MM.1S (cell line): Measurements from ENCODE around the gene GNB1.

Experiments used
- DNase-seq: peaks from one replicate; pipeline ENCODE4 v3.0.0-alpha.2; 2015
- H2AFZ ChIP-seq: fragments of 300-600 bp; sonication (generic); 2 replicates; pipeline ENCODE4 v1.6.0; 2016; ENCODE audit warnings: antibody characterized with exemption, low read length
- H3F3A ChIP-seq: fragments of 300-600 bp; sonication (generic); 2 replicates; pipeline ENCODE4 v1.6.1; 2016; ENCODE audit warnings: mild to moderate bottlenecking, antibody characterized with exemption, low read length, moderate library complexity, mixed read lengths; ENCODE audit not compliant: insufficient read depth
- H3K27ac ChIP-seq: fragments of 300-600 bp; sonication (generic); 2 replicates; pipeline ENCODE4 v1.5.1; 2016; ENCODE audit warnings: mild to moderate bottlenecking, low read length
- H3K27me3 ChIP-seq: fragments of 300-600 bp; sonication (generic); replicated peaks from 2 replicates; pipeline ENCODE4 v1.6.0; 2016; ENCODE audit warnings: low read length; ENCODE audit not compliant: insufficient read depth
- H3K36me3 ChIP-seq: fragments of 300-600 bp; sonication (generic); replicated peaks from 2 replicates; pipeline ENCODE4 v1.6.1; 2016; ENCODE audit warnings: mild to moderate bottlenecking, low read length, mixed read lengths; ENCODE audit not compliant: insufficient read depth
- H3K4me1 ChIP-seq: fragments of 300-600 bp; sonication (generic); 2 replicates; pipeline ENCODE4 v1.6.1; 2016; ENCODE audit warnings: low read length, mixed read lengths
- H3K4me2 ChIP-seq: fragments of 300-600 bp; sonication (generic); 2 replicates; pipeline ENCODE4 v1.6.0; 2016; ENCODE audit warnings: low read depth, low read length
- H3K4me3 ChIP-seq: fragments of 300-600 bp; sonication (generic); 2 replicates; pipeline ENCODE4 v1.5.1; 2016; ENCODE audit warnings: low read length, mixed read lengths
- H3K79me2 ChIP-seq: fragments of 300-600 bp; sonication (generic); 2 replicates; pipeline ENCODE4 v1.6.1; 2016; ENCODE audit warnings: mixed run types, low read length, mixed read lengths
- H3K9ac ChIP-seq: fragments of 300-600 bp; sonication (generic); 2 replicates; pipeline ENCODE4 v1.6.1; 2016; ENCODE audit warnings: low read length, mixed read lengths
- H3K9me2 ChIP-seq: fragments of 300-600 bp; sonication (generic); replicated peaks from 2 replicates; pipeline ENCODE4 v1.6.1; 2016; ENCODE audit warnings: mild to moderate bottlenecking, low read length, mixed read lengths; ENCODE audit not compliant: insufficient read depth
- H3K9me3 ChIP-seq: fragments of 300-600 bp; sonication (generic); replicated peaks from 2 replicates; pipeline ENCODE4 v1.6.1; 2016; ENCODE audit warnings: mild to moderate bottlenecking, low read length, mixed read lengths; ENCODE audit not compliant: insufficient read depth
- H4K20me1 ChIP-seq: fragments of 300-600 bp; sonication (generic); 2 replicates; pipeline ENCODE4 v1.6.1; 2016; ENCODE audit warnings: mild to moderate bottlenecking, low read length, moderate library complexity, mixed read lengths; ENCODE audit not compliant: insufficient read depth
- CTCF ChIP-seq: fragments of 300-600 bp; sonication (generic); IDR thresholded peaks from 2 replicates; pipeline ENCODE4 v1.5.1; 2016; ENCODE audit warnings: antibody characterized with exemption, low read length, mixed read lengths
- EZH2 ChIP-seq: fragments of 300-600 bp; sonication (generic); optimal IDR thresholded peaks from 2 replicates; pipeline ENCODE3; 2017; ENCODE audit warnings: low read depth, mild to moderate bottlenecking, antibody characterized with exemption, low read length, mixed read lengths
- EZH2phosphoT487 ChIP-seq: fragments of 300-600 bp; sonication (generic); IDR thresholded peaks from 2 replicates; pipeline ENCODE4 v1.6.1; 2018; ENCODE audit warnings: antibody characterized with exemption, low read length

The GNB1 gene

GRCh38 chr1:1841575-1841995 lies 49.3 kb downstream of the GNB1 start:
- Histone ChIP-seq H3F3A (peaks cover 30% of the 10 kb centered on the region), H2AFZ (no peak overlapping the region), H3K9ac (peak overlapping the region; percentile 2; the same call in 1 of the 2 replicates), H3K9me2 (no peaks in the 10 kb centered on the region), H3K4me3 (peak overlapping the region; percentile 39), H3K27me3 (no peaks in the 10 kb centered on the region), H3K4me1 (peaks cover 21% of the 10 kb centered on the region), H4K20me1 (no peaks in the 10 kb centered on the region), H3K79me2 (peaks cover 77% of the 10 kb centered on the region), H3K36me3 (no peaks in the 10 kb centered on the region), H3K4me2 (peak overlapping the region; percentile 94), H3K27ac (peak overlapping the region; percentile 81; the same call in 1 of the 2 replicates), H3K9me3 (no peaks in the 10 kb centered on the region)
- peak; percentile 26 for TF ChIP-seq CTCF
- no peak for TF ChIP-seq EZH2
- no peak for TF ChIP-seq EZH2phosphoT487
- peak; percentile 36 for DNase-seq

DNA sequence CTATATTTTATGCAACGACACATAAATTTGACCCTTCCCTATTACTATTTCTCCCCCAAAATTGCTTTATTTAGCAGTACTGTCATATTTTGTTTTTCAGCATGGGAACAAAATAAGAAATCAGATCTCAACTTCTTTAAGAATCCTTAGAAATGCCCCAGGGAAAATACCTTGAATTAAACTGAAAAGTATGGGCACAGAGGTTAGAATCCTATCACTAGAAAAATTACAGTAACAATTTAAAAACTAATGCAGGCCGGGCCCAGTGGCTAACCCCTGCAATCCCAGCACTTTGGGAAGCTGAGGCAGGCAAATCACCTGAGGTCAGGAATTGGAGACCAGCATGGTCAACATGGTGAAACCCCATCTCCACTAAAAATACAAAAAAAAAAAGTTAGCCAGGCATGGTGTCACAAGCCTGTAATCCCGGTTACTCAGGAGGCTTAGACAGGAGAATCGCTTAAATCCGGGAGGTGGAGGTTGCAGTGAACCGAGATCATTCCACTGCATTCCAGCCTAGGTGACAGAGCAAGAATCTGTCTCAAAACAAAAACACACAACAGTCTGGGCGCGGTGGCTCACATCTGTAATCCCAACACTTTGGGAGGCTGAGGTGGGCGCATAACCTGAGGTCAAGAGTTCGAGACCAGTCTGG lies 51.4 kb downstream of the GNB1 start:
- peaks cover 73% of the 10 kb centered on the region for H3K79me2 ChIP-seq
- peaks cover 25% of the 10 kb centered on the region for H3F3A ChIP-seq
- H3K27me3 ChIP-seq, result no peaks in the 10 kb centered on the region
- TF ChIP-seq EZH2phosphoT487 (no peak), EZH2 (no peak), CTCF (no peak)
- H4K20me1 ChIP-seq, result no peaks in the 10 kb centered on the region
- no peaks in the 10 kb centered on the region for H3K9me2 ChIP-seq
- H3K36me3 ChIP-seq, result no peaks in the 10 kb centered on the region
- H3K27ac ChIP-seq, result no peak overlapping the region
- H3K9ac ChIP-seq, result no peak overlapping the region
- H3K9me3 ChIP-seq, result no peaks in the 10 kb centered on the region
- H3K4me3 ChIP-seq, result no peak overlapping the region
- H2AFZ ChIP-seq, result no peak overlapping the region
- H3K4me1 ChIP-seq, result peaks cover 21% of the 10 kb centered on the region
- H3K4me2 ChIP-seq, result no peak overlapping the region
- DNase-seq, result no peak

DNA sequence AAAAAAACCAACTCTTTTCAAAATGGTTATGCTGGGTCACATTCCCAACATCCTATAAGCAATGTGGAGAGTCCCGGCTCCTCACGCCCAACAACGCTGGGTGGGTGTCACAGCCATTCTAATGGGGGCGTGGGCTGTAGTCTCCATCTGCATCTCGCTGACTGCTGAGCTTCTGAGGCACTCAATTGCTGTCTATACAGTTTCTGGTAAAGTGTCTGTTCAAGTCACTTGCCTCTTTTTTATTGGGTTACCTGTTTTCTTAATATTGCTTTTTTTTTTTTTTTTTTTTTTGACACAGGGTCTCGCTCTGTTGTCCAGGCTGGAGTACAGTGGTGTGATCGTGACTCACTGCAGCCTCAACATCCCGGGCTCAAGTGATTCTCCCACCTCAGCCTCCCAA lies 54.8 kb downstream of the GNB1 start:
- Histone ChIP-seq H2AFZ (no peak overlapping the region), H3K79me2 (peaks cover 79% of the 10 kb centered on the region), H3K27me3 (no peaks in the 10 kb centered on the region), H3K9me3 (no peaks in the 10 kb centered on the region), H3K4me2 (no peak overlapping the region), H3K4me1 (no peaks in the 10 kb centered on the region), H3K4me3 (no peak overlapping the region), H3K9me2 (no peaks in the 10 kb centered on the region), H4K20me1 (no peaks in the 10 kb centered on the region), H3K36me3 (0 out of 2 replicates have a peak, but pooled peaks cover 2% of the 10 kb centered on the region), H3K9ac (no peak overlapping the region), H3K27ac (no peak overlapping the region), H3F3A (0 out of 2 replicates have a peak, but pooled peaks cover under 1% of the 10 kb centered on the region)
- DNase-seq, result no peak
- TF ChIP-seq CTCF (no peak), EZH2phosphoT487 (no peak), EZH2 (no peak)
